Anterior cingulate cortex (tissue), 58 donors: ENCODE data around the gene AHSP.
A peak's percentile ranks its signal among the peaks of the same experiment; 100 is the strongest.
"Not testable (repeated sequence)": the region's sequence is repeated elsewhere in the genome, so short reads cannot be mapped to it uniquely, and the experiment has no call there.

Experiments used
- DNase-seq, 58 donors: peaks; one replicate each; lab custom pipeline; 2025; lab: John Stamatoyannopoulos, UW

The AHSP gene

GRCh38 chr16:31499928-31500327, 27.8 kb upstream of the AHSP start:
- DNase-seq: no peak

- DNase-seq: no peak
Measured at GRCh38 chr16:31501226-31501965, 26.3 kb upstream of the AHSP start.

- DNase-seq: no peak
Measured at GRCh38 chr16:31501966-31502348, 25.7 kb upstream of the AHSP start.

- DNase-seq: no peak
Measured at GRCh38 chr16:31502981-31503380, 24.7 kb upstream of the AHSP start.

- not testable (repeated sequence) for DNase-seq
Measured at GRCh38 chr16:31503555-31503954, 24.1 kb upstream of the AHSP start.

GRCh38 chr16:31504159-31504558, 23.5 kb upstream of the AHSP start:
- no peak for DNase-seq

- DNase-seq: no peak
Measured at GRCh38 chr16:31505483-31505882, 22.2 kb upstream of the AHSP start.

GRCh38 chr16:31507617-31507928, 20.1 kb upstream of the AHSP start:
- no peak for DNase-seq

- peak; percentile 10 to 93 (median 85) for DNase-seq
Measured at GRCh38 chr16:31507929-31508705, 19.6 kb upstream of the AHSP start, which contains the start of gene RUSF1. Gene RUSF1, minus strand, starts transcription at chr16:31508391. Its CDS starts 18 bp downstream, at chr16:31508373.

- peak in 2 of 58 donors; percentile 7 to 21 for DNase-seq
Measured at GRCh38 chr16:31508706-31509195, 18.9 kb upstream of the AHSP start.

- no peak for DNase-seq
Measured at GRCh38 chr16:31513126-31513525, 14.6 kb upstream of the AHSP start.

GRCh38 chr16:31513884-31514283, 13.8 kb upstream of the AHSP start:
- DNase-seq: no peak

- no peak for DNase-seq
Measured at GRCh38 chr16:31517800-31518402, 9.8 kb upstream of the AHSP start.

GRCh38 chr16:31519759-31520431, 7.8 kb upstream of the AHSP start:
- DNase-seq: no peak

GRCh38 chr16:31521368-31521767, 6.3 kb upstream of the AHSP start:
- no peak for DNase-seq

GRCh38 chr16:31522071-31522470, 5.6 kb upstream of the AHSP start:
- DNase-seq: no peak

GRCh38 chr16:31523768-31524167, 3.9 kb upstream of the AHSP start:
- not testable (repeated sequence) for DNase-seq

- DNase-seq: no peak
Measured at GRCh38 chr16:31525113-31525512, 2.6 kb upstream of the AHSP start.

GRCh38 chr16:31528523-31529107, 915 bp downstream of the AHSP start:
- DNase-seq: no peak
